ENCODE measurements around the gene RPL22L1.

RPL22L1 gene

DNA sequence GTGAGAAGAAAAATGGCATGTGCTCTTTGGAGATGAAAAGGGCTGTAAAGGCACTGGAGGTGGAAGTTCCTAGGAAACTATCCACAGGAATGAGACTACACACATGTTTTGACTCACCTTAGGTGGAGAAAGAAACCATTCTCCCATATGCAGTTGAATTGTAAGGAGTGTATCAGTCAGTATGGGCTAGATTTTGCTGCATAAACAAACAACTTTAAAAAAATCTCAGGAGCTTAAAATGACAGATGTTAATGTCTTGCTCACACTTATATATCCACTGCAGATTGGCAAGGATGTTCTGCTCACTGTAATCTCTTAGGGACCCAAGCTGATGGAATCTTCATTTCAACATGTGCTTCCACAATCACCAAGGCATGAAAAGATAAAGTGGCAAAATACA is 25.6 kb downstream of the RPL22L1 start:
- Histone ChIP-seq H3K9me2 (replicated peaks; ENCODE audit: control insufficient read depth, low read length) (no peaks in the 10 kb centered on the region), H3K4me2 (ENCODE audit: low read length) (no peak overlapping the region), H3K4me3 (ENCODE audit: low read length) (no peak overlapping the region), H3F3A (ENCODE audit: control insufficient read depth, insufficient read depth) (no peaks in the 10 kb centered on the region), H3K27ac (ENCODE audit: low read depth, low read length) (no peak overlapping the region), H3K9me3 (ENCODE audit: control insufficient read depth, insufficient read depth, low read length) (no peaks in the 10 kb centered on the region; the same call in 1 of the 2 replicates), H3K4me1 (ENCODE audit: control insufficient read depth, low read length) (no peaks in the 10 kb centered on the region), H3K79me2 (ENCODE audit: control insufficient read depth, low read length) (no peaks in the 10 kb centered on the region), H3K36me3 (ENCODE audit: control insufficient read depth, low read length) (no peaks in the 10 kb centered on the region), H4K20me1 (ENCODE audit: control insufficient read depth, insufficient read depth, low read depth, low read length) (no peaks in the 10 kb centered on the region), H3K27me3 (ENCODE audit: control insufficient read depth, low read length) (peaks cover 30% of the 10 kb centered on the region)
- no peak for TF ChIP-seq CTCF (IDR thresholded peaks at IDR 0.05; ENCODE audit: low read depth, low read length, poor library complexity, severe bottlenecking)

- H3F3A ChIP-seq (ENCODE audit: control insufficient read depth, insufficient read depth): no peaks in the 10 kb centered on the region
- no peak overlapping the region for H3K4me3 ChIP-seq (ENCODE audit: low read length)
- no peak for TF ChIP-seq EZH2phosphoT487 (IDR thresholded peaks at IDR 0.05; ENCODE audit: borderline replicate concordance, low read length)
- no peaks in the 10 kb centered on the region for H3K4me1 ChIP-seq (ENCODE audit: control insufficient read depth, low read length)
- H3K4me2 ChIP-seq (ENCODE audit: low read length): no peak overlapping the region
- no peaks in the 10 kb centered on the region; the same call in 1 of the 2 replicates for H3K9me3 ChIP-seq (ENCODE audit: control insufficient read depth, insufficient read depth, low read length)
- no peaks in the 10 kb centered on the region for H4K20me1 ChIP-seq (ENCODE audit: control insufficient read depth, insufficient read depth, low read depth, low read length)
- no peaks in the 10 kb centered on the region for H3K79me2 ChIP-seq (ENCODE audit: control insufficient read depth, low read length)
- no peak overlapping the region for H3K27ac ChIP-seq (ENCODE audit: low read depth, low read length)
- no peaks in the 10 kb centered on the region for H3K9me2 ChIP-seq (replicated peaks; ENCODE audit: control insufficient read depth, low read length)
- peaks cover 30% of the 10 kb centered on the region for H3K27me3 ChIP-seq (ENCODE audit: control insufficient read depth, low read length)
- H3K36me3 ChIP-seq (ENCODE audit: control insufficient read depth, low read length): no peaks in the 10 kb centered on the region
Observed at GRCh38 chr3:170840291-170840859, 29.6 kb downstream of the RPL22L1 start.

GRCh38 chr3:170839518-170840100 is 30.4 kb downstream of the RPL22L1 start:
- Histone ChIP-seq H3K4me2 (ENCODE audit: low read length) (no peak overlapping the region), H3K36me3 (ENCODE audit: control insufficient read depth, low read length) (no peaks in the 10 kb centered on the region), H3K27ac (ENCODE audit: low read depth, low read length) (no peak overlapping the region), H3K79me2 (ENCODE audit: control insufficient read depth, low read length) (no peaks in the 10 kb centered on the region), H3K4me3 (ENCODE audit: low read length) (no peak overlapping the region), H3K4me1 (ENCODE audit: control insufficient read depth, low read length) (no peaks in the 10 kb centered on the region), H3K9me2 (replicated peaks; ENCODE audit: control insufficient read depth, low read length) (no peaks in the 10 kb centered on the region), H4K20me1 (ENCODE audit: control insufficient read depth, insufficient read depth, low read depth, low read length) (no peaks in the 10 kb centered on the region), H3K27me3 (ENCODE audit: control insufficient read depth, low read length) (peaks cover 30% of the 10 kb centered on the region), H3K9me3 (ENCODE audit: control insufficient read depth, insufficient read depth, low read length) (no peaks in the 10 kb centered on the region; the same call in 1 of the 2 replicates), H3F3A (ENCODE audit: control insufficient read depth, insufficient read depth) (no peaks in the 10 kb centered on the region)
- TF ChIP-seq CTCF (IDR thresholded peaks at IDR 0.05; ENCODE audit: low read depth, low read length, poor library complexity, severe bottlenecking): no peak
- no peak for TF ChIP-seq EZH2phosphoT487 (IDR thresholded peaks at IDR 0.05; ENCODE audit: borderline replicate concordance, low read length)

- H3K27ac ChIP-seq (ENCODE audit: low read depth, low read length): no peak overlapping the region
- no peaks in the 10 kb centered on the region for H3K4me1 ChIP-seq (ENCODE audit: control insufficient read depth, low read length)
- no peaks in the 10 kb centered on the region for H4K20me1 ChIP-seq (ENCODE audit: control insufficient read depth, insufficient read depth, low read depth, low read length)
- H3K4me2 ChIP-seq (ENCODE audit: low read length): no peak overlapping the region
- H3K36me3 ChIP-seq (ENCODE audit: control insufficient read depth, low read length): no peaks in the 10 kb centered on the region
- no peak for TF ChIP-seq CTCF (IDR thresholded peaks at IDR 0.05; ENCODE audit: low read depth, low read length, poor library complexity, severe bottlenecking)
- TF ChIP-seq EZH2phosphoT487 (IDR thresholded peaks at IDR 0.05; ENCODE audit: borderline replicate concordance, low read length): no peak
- H3K27me3 ChIP-seq (ENCODE audit: control insufficient read depth, low read length): peaks cover 34% of the 10 kb centered on the region
- H3F3A ChIP-seq (ENCODE audit: control insufficient read depth, insufficient read depth): no peaks in the 10 kb centered on the region
- H3K9me3 ChIP-seq (ENCODE audit: control insufficient read depth, insufficient read depth, low read length): no peaks in the 10 kb centered on the region
- no peaks in the 10 kb centered on the region for H3K9me2 ChIP-seq (replicated peaks; ENCODE audit: control insufficient read depth, low read length)
- no peaks in the 10 kb centered on the region for H3K79me2 ChIP-seq (ENCODE audit: control insufficient read depth, low read length)
- H3K4me3 ChIP-seq (ENCODE audit: low read length): no peak overlapping the region
Observed at GRCh38 chr3:170836491-170836890, 33.5 kb downstream of the RPL22L1 start.

Measured in DOHH2 (cell line).